HepG2 (cell line): ENCODE measurements around the gene ZNFX1. TPM values are rescaled to one million over a fixed set of nuclear protein-coding genes. Genes with fewer than 3 reads are reported as not detected.

ENCODE experiments used
- ELF4 ChIP-seq: sonication (generic); formaldehyde crosslinking; IDR thresholded peaks from 2 replicates; pipeline ENCODE4 v1.5.0; 2020; ENCODE audit warnings: missing genetic modification reagents, mild to moderate bottlenecking, moderate library complexity, borderline replicate concordance
- ELK4 ChIP-seq: sonication (generic); formaldehyde crosslinking; IDR thresholded peaks from 2 replicates; pipeline ENCODE4 v1.9.0; 2021; ENCODE audit warnings: missing genetic modification reagents, borderline replicate concordance
- FOXK1 ChIP-seq: sonication (generic); formaldehyde crosslinking; IDR thresholded peaks from 2 replicates; pipeline ENCODE4 v1.4.0; 2020; ENCODE audit warnings: low read depth, missing genetic modification reagents, borderline replicate concordance
- MAX ChIP-seq: IDR thresholded peaks from 2 replicates; pipeline ENCODE4 v1.6.1; 2012; ENCODE audit warnings: inconsistent platforms
- MAZ ChIP-seq, 2 experiments: sonication (generic) in 1 of 2; formaldehyde crosslinking in 1 of 2; IDR thresholded peaks; 2 replicates each; pipeline versions ENCODE4 v1.5.0 to v1.6.1; 2012 to 2020; ENCODE audit warnings: low read depth in 2 of 2, mild to moderate bottlenecking in 2 of 2, borderline replicate concordance in 1 of 2, improper control_type of control experiment in 1 of 2, low read length in 1 of 2, missing genetic modification reagents in 1 of 2, moderate library complexity in 1 of 2
- PHB2 ChIP-seq: fragments of 450-650 bp; IDR thresholded peaks from 2 replicates; pipeline ENCODE4 v1.6.1; 2018; ENCODE audit not compliant: partially characterized antibody
- PRDM15 ChIP-seq: sonication (generic); formaldehyde crosslinking; IDR thresholded peaks from 2 replicates; pipeline ENCODE4 v1.4.0; 2020; ENCODE audit warnings: missing genetic modification reagents
- RFX3 ChIP-seq: IDR thresholded peaks from 2 replicates; pipeline ENCODE4 v1.6.1; 2016; ENCODE audit warnings: missing biosample characterization, missing genetic modification reagents
- SNAPC2 ChIP-seq: sonication (generic); formaldehyde crosslinking; IDR thresholded peaks from 2 replicates; pipeline ENCODE4 v1.8.1; 2022; ENCODE audit warnings: mild to moderate bottlenecking, missing genetic modification reagents
- TBX3 ChIP-seq: fragments of 450-650 bp; IDR thresholded peaks from 2 replicates; pipeline ENCODE4 v1.6.1; 2017; ENCODE audit warnings: antibody characterized with exemption, mild to moderate bottlenecking, inconsistent platforms, borderline replicate concordance
- U2AF1 ChIP-seq: fragments of 200-400 bp; formaldehyde crosslinking; optimal IDR thresholded peaks from 2 replicates; pipeline ENCODE3; 2017; ENCODE audit warnings: mild to moderate bottlenecking, low read depth, low read length
- ZBTB4 ChIP-seq: sonication (generic); formaldehyde crosslinking; IDR thresholded peaks from 2 replicates; pipeline ENCODE4 v1.4.0; 2020; ENCODE audit warnings: missing genetic modification reagents, mild to moderate bottlenecking, borderline replicate concordance
- ZNF101 ChIP-seq: sonication (generic); formaldehyde crosslinking; IDR thresholded peaks from 2 replicates; pipeline ENCODE4 v1.4.0; 2020; ENCODE audit warnings: mild to moderate bottlenecking, low read depth, missing genetic modification reagents, borderline replicate concordance
- ZNF253 ChIP-seq: sonication (generic); formaldehyde crosslinking; IDR thresholded peaks from 2 replicates; pipeline ENCODE4 v1.8.0; 2022; ENCODE audit warnings: mild to moderate bottlenecking, missing genetic modification reagents, borderline replicate concordance
- ZNF331 ChIP-seq: sonication (generic); formaldehyde crosslinking; IDR thresholded peaks from 2 replicates; pipeline ENCODE4 v1.4.0; 2020; ENCODE audit warnings: missing genetic modification reagents
- ZNF577 ChIP-seq: sonication (generic); formaldehyde crosslinking; IDR thresholded peaks from 2 replicates; pipeline ENCODE4 v1.4.0; 2020; ENCODE audit warnings: mild to moderate bottlenecking, low read depth, missing genetic modification reagents, borderline replicate concordance
- ZNF691 ChIP-seq: sonication (generic); formaldehyde crosslinking; IDR thresholded peaks from 2 replicates; pipeline ENCODE4 v1.4.0; 2020; ENCODE audit warnings: missing genetic modification reagents, low read depth, mild to moderate bottlenecking, borderline replicate concordance
- ZNF749 ChIP-seq: sonication (generic); formaldehyde crosslinking; IDR thresholded peaks from 2 replicates; pipeline ENCODE4 v1.8.0; 2022; ENCODE audit warnings: mild to moderate bottlenecking, missing genetic modification reagents, moderate library complexity, borderline replicate concordance
- polyA plus RNA-seq, 8 experiments: library from polyadenylated mRNA; depleted of rRNA in 3 of 8; stranded (reverse) in 7 of 8; unstranded in 1 of 8; fragments of >200 nt; fragmentation: Illumina TruSeq in 4 of 8; extraction: Trizol in 4 of 8; gene quantifications; 2 replicates each; pipeline versions ENCODE4 v1.2.1 to v1.2.3, GENCODE V29; 2011 to 2016; ENCODE audit warnings: low read depth in 4 of 8, missing spikeins in 1 of 8, mixed read lengths in 1 of 8; ENCODE audit not compliant: insufficient read depth in 1 of 8
- total RNA-seq, 5 experiments: library from RNA; depleted of rRNA; stranded (reverse); fragments of >200 nt; fragmentation: Illumina TruSeq; extraction: Trizol; gene quantifications; 2 replicates each; pipeline ENCODE4 v1.2.3, GENCODE V29; 2016; ENCODE audit warnings: low read depth in 1 of 5

ZNFX1 gene
- total and polyA plus RNA-seq, 2 of the 13 experiments (the other 11 are each of a cell fraction or from before 2014, with no cell fraction given), result 2.9 to 11.1 TPM

- TF ChIP-seq PRDM15 (CRISPR knock-in tag) (no peak), ZNF253 (CRISPR knock-in tag) (0 out of 2 replicates have a peak, but pooled peaks have one; percentile 4), MAZ (IDR thresholded peaks at IDR 0.05; ENCODE audit: borderline replicate concordance, low read depth, low read length) (no peak), MAZ (CRISPR knock-in tag; IDR thresholded peaks at IDR 0.05; ENCODE audit: low read depth) (no peak), ZNF331 (CRISPR knock-in tag) (no peak), ZNF691 (CRISPR knock-in tag) (no peak), ZBTB4 (CRISPR knock-in tag) (no peak), U2AF1 (no peak), FOXK1 (CRISPR knock-in tag) (no peak), PHB2 (no peak), ZNF749 (no peak), ZNF577 (CRISPR knock-in tag) (no peak), SNAPC2 (no peak), ZNF101 (CRISPR knock-in tag) (0 out of 2 replicates have a peak, but pooled peaks have one; percentile 64), ELK4 (no peak), RFX3 (CRISPR knock-in tag) (no peak), ELF4 (CRISPR knock-in tag) (no peak), MAX (no peak), TBX3 (no peak)
Observed at GRCh38 chr20:49276961-49277785, 684 bp downstream of the ZNFX1 start (continued).
